Adipocyte (in vitro differentiated cells): ENCODE results near the gene ALOX12B.
A peak's percentile ranks its signal among the peaks of the same experiment; 100 is the strongest.

Experiments used
- DNase-seq: peaks from one replicate; pipeline ENCODE4 v3.0.0-alpha.2; 2015; ENCODE audit warnings: low read depth
- H3K27me3 ChIP-seq: replicated peaks from 2 replicates; pipeline ENCODE4 v1.7.0; 2013; ENCODE audit warnings: mild to moderate bottlenecking, low read length, moderate library complexity; ENCODE audit not compliant: control insufficient read depth, insufficient read depth
- H3K36me3 ChIP-seq: 2 replicates; pipeline ENCODE4 v1.7.0; 2013; ENCODE audit warnings: low read length, mild to moderate bottlenecking, moderate library complexity; ENCODE audit not compliant: control insufficient read depth, insufficient read depth, severe bottlenecking
- H3K4me1 ChIP-seq: 2 replicates; pipeline ENCODE4 v1.7.0; 2013; ENCODE audit warnings: mild to moderate bottlenecking, low read length, moderate library complexity; ENCODE audit not compliant: control insufficient read depth, insufficient read depth
- H3K4me3 ChIP-seq: 2 replicates; pipeline ENCODE4 v1.7.0; 2013; ENCODE audit warnings: mild to moderate bottlenecking, low read length, moderate library complexity
- H3K9ac ChIP-seq: 2 replicates; pipeline ENCODE4 v1.7.0; 2013; ENCODE audit warnings: mild to moderate bottlenecking, low read length, moderate library complexity
- H3K9me3 ChIP-seq: 2 replicates; pipeline ENCODE4 v1.7.0; 2013; ENCODE audit warnings: mild to moderate bottlenecking, low read length, moderate library complexity; ENCODE audit not compliant: control insufficient read depth

Gene ALOX12B

GRCh38 chr17:8059131-8059530, 28.4 kb downstream of the ALOX12B start:
- Histone ChIP-seq H3K4me3 (no peak overlapping the region), H3K27me3 (peaks cover 49% of the 10 kb centered on the region), H3K9me3 (no peaks in the 10 kb centered on the region), H3K9ac (no peak overlapping the region), H3K36me3 (no peaks in the 10 kb centered on the region), H3K4me1 (peaks cover 26% of the 10 kb centered on the region)
- no peak for DNase-seq

DNA sequence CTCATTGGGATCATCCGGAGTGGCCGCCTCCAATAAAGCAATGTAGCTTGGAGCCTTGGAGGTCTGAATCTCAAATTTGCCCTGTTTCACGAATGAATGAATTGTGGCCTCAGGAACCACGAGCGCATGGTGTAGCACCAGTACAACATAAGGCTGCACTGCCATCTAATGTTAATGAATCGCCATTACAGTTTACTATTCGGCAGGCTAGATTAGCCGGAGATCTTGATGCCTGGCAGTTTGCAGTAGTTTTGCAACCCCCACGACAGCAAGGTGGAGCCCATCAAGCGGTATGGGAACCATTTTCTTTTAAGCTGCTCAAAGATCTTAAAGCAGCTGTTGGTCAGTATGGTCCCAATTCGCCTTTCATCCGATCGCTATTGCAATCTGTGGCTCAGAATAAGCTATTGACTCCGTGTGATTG, 29.8 kb downstream of the ALOX12B start:
- Histone ChIP-seq H3K27me3 (peaks cover 40% of the 10 kb centered on the region), H3K9me3 (no peaks in the 10 kb centered on the region), H3K4me3 (no peak overlapping the region)

GRCh38 chr17:8056976-8057625, 30.4 kb downstream of the ALOX12B start:
- H3K27me3 ChIP-seq = peaks cover 38% of the 10 kb centered on the region
- DNase-seq = no peak
- no peaks in the 10 kb centered on the region for H3K36me3 ChIP-seq
- no peak overlapping the region for H3K9ac ChIP-seq
- H3K9me3 ChIP-seq = no peaks in the 10 kb centered on the region
- H3K4me1 ChIP-seq = peaks cover 21% of the 10 kb centered on the region
- H3K4me3 ChIP-seq = no peak overlapping the region

More for the DNA sequence above, 29.8 kb downstream of the ALOX12B start:
- Histone ChIP-seq H3K4me1 (peaks cover 24% of the 10 kb centered on the region), H3K36me3 (no peaks in the 10 kb centered on the region), H3K9ac (no peak overlapping the region)
- peak; percentile 94 for DNase-seq

- H3K36me3 ChIP-seq = no peaks in the 10 kb centered on the region
- peak; percentile 53 for DNase-seq
- no peaks in the 10 kb centered on the region for H3K9me3 ChIP-seq
- H3K4me1 ChIP-seq = peaks cover 21% of the 10 kb centered on the region
- peak overlapping the region; percentile 36 for H3K9ac ChIP-seq
- H3K4me3 ChIP-seq = peak overlapping the region; percentile 21
- peaks cover 40% of the 10 kb centered on the region for H3K27me3 ChIP-seq
Observed at GRCh38 chr17:8056232-8056975, 31.1 kb downstream of the ALOX12B start.

DNA sequence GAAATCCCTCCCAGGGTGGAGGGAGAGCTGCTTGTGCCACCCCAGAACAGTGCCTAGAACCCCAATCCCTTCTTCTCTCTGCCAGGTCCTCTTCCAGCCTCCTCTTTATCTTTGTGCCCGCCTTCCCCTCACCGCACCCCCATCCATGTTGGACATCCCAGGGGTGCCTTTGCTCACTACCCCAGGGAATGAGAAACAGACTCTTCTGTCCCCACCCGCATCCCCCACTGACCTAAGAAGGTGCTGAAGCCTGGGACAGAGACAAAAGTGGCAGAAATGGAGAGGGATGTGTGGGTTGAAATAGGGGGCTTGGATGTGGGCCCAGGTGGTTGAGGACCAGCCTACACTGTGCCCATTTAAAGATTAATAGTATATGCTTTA, 31.7 kb downstream of the ALOX12B start:
- H3K9me3 ChIP-seq = no peaks in the 10 kb centered on the region
- peaks cover 36% of the 10 kb centered on the region for H3K27me3 ChIP-seq
- DNase-seq = no peak
- H3K36me3 ChIP-seq = no peaks in the 10 kb centered on the region
- peak overlapping the region; percentile 36 for H3K9ac ChIP-seq
- peak overlapping the region; percentile 21 for H3K4me3 ChIP-seq
- H3K4me1 ChIP-seq = peaks cover 21% of the 10 kb centered on the region

- Histone ChIP-seq H3K36me3 (no peaks in the 10 kb centered on the region), H3K9ac (no peak overlapping the region), H3K27me3 (peaks cover 24% of the 10 kb centered on the region), H3K4me1 (peaks cover 21% of the 10 kb centered on the region), H3K9me3 (no peaks in the 10 kb centered on the region), H3K4me3 (no peak overlapping the region)
- DNase-seq = no peak
Observed at GRCh38 chr17:8053600-8053999, 33.9 kb downstream of the ALOX12B start.

- Histone ChIP-seq H3K9me3 (no peaks in the 10 kb centered on the region), H3K27me3 (peaks cover 20% of the 10 kb centered on the region), H3K9ac (no peak overlapping the region), H3K4me3 (no peak overlapping the region), H3K36me3 (no peaks in the 10 kb centered on the region), H3K4me1 (peaks cover 20% of the 10 kb centered on the region)
- no peak for DNase-seq
Observed at GRCh38 chr17:8052256-8053252, 35.0 kb downstream of the ALOX12B start.

GRCh38 chr17:8051831-8052230, 35.7 kb downstream of the ALOX12B start:
- Histone ChIP-seq H3K9me3 (no peaks in the 10 kb centered on the region), H3K4me3 (no peak overlapping the region), H3K36me3 (no peaks in the 10 kb centered on the region), H3K27me3 (peaks cover 24% of the 10 kb centered on the region), H3K9ac (no peak overlapping the region), H3K4me1 (peaks cover 15% of the 10 kb centered on the region)
- no peak for DNase-seq

- Histone ChIP-seq H3K9ac (no peak overlapping the region), H3K27me3 (peaks cover 37% of the 10 kb centered on the region), H3K36me3 (no peaks in the 10 kb centered on the region), H3K4me1 (no peaks in the 10 kb centered on the region), H3K4me3 (no peak overlapping the region), H3K9me3 (no peaks in the 10 kb centered on the region)
- no peak for DNase-seq
Observed at GRCh38 chr17:8048736-8049135, 38.8 kb downstream of the ALOX12B start.

GRCh38 chr17:8048236-8048635, 39.3 kb downstream of the ALOX12B start:
- Histone ChIP-seq H3K27me3 (peaks cover 37% of the 10 kb centered on the region), H3K4me3 (no peak overlapping the region), H3K9me3 (no peaks in the 10 kb centered on the region), H3K4me1 (no peaks in the 10 kb centered on the region), H3K9ac (no peak overlapping the region), H3K36me3 (no peaks in the 10 kb centered on the region)
- DNase-seq = no peak

- Histone ChIP-seq H3K4me3 (no peak overlapping the region), H3K27me3 (peaks cover 37% of the 10 kb centered on the region), H3K36me3 (no peaks in the 10 kb centered on the region), H3K9ac (no peak overlapping the region), H3K9me3 (no peaks in the 10 kb centered on the region), H3K4me1 (no peaks in the 10 kb centered on the region)
- no peak for DNase-seq
Observed at GRCh38 chr17:8047769-8048110, 39.8 kb downstream of the ALOX12B start.
